GM21360 (cell line): ENCODE measurements around the gene NHLH1.
A peak's percentile ranks its signal among the peaks of the same experiment; 100 is the strongest.

Source experiments
- ATAC-seq: cut with Tn5 transposase; IDR thresholded peaks from one replicate; pipeline ENCODE4 v1.9.1; 2021; ENCODE audit warnings: mild to moderate bottlenecking, moderate library complexity; ENCODE audit not compliant: unreplicated experiment

NHLH1 gene

GRCh38 chr1:160366731-160367515 lies at the start of gene NHLH1:
TSS of gene NHLH1 (plus strand) at chr1:160367071. CDS start at chr1:160370732, 3,661 bp downstream.
- ATAC-seq: no peak

DNA sequence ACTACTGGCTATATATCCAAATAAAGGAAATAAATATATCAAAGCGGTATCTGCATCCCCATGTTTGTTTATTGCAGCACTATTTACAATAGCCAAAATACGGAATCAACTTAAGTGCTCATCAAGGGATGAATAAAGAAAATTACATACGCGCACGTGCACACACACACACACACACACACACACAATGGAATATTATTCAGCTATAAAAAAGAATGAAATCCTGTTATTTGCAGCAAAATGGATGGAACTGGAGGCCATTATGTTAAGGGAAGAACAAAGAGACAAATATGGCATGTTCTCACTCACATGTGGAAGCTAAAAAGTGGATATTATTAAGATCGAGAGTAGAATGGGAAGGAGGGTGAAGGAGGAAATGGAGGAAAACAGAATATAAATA lies 44.0 kb upstream of the NHLH1 start:
- no peak for ATAC-seq

GRCh38 chr1:160325252-160325651 lies 41.6 kb upstream of the NHLH1 start:
- no peak for ATAC-seq

- ATAC-seq: no peak
Observed at GRCh38 chr1:160326418-160326817, 40.5 kb upstream of the NHLH1 start.

- ATAC-seq: no peak
Observed at GRCh38 chr1:160328184-160328583, 38.7 kb upstream of the NHLH1 start.

- ATAC-seq: no peak
Observed at GRCh38 chr1:160330119-160330518, 36.8 kb upstream of the NHLH1 start.

DNA sequence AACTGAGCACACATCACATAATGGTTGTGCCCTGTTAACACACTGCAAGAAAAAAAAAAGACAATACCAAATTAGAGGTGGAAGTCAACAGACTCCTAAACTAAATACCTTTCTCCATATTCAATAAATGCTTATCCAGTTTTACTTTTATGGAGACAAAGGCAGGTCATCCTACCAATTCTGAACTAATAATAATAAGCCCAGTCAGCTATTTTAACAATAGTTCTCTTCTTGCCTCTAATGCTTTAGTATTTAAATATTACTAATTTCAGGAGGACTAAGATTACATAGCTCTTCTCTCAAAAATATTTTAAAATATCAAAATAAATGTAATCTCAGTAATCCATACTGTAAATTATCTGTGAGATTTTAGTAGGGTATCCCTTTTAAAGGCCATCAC lies 34.4 kb upstream of the NHLH1 start:
- no peak for ATAC-seq

GRCh38 chr1:160338580-160338979 lies 28.3 kb upstream of the NHLH1 start:
- ATAC-seq: no peak

DNA sequence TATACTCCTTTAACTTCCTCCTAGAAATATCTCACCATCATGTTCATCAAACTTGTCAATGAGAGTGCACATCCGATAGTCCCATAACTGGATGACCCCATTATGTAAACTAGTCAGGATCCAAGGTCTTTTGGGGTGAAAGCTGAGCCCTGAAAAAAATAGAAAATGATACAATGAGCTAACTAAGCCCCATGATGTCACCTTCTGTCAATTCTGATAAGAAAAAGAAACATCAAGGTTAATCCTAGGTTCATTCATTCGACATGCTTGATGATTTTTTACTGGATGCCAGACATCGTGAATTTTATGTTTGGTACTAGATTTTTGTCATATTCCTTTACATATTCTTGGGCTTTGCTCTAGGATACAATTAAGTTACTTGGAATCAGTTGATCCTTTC lies 26.7 kb upstream of the NHLH1 start:
- no peak for ATAC-seq

DNA sequence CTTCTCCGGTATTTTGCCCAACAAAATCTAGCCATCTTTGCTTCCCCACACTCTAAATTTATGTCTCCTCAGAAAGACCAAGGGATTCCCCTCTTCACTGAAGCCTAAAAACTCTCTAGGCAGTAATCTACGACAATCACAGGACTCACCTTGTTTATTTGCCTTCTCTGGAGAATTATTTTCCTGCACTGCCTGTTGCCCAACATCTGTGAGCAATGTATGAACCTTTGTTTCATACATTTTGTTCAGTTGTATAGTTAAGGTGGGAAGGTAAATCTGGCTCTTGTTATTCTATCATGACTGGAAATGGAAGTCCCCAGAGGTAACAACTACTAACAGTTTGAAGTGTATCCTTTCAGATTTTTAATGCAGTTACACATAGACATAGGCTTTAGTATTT lies 26.0 kb upstream of the NHLH1 start:
- no peak for ATAC-seq

- no peak for ATAC-seq
Observed at GRCh38 chr1:160342526-160342925, 24.3 kb upstream of the NHLH1 start.

- peak; percentile 87 for ATAC-seq
Observed at GRCh38 chr1:160342953-160343869, 23.7 kb upstream of the NHLH1 start, which contains the start of the genes COPA and NCSTN. TSS of gene COPA (minus strand) at chr1:160343250. CDS start at chr1:160343170, 80 bp downstream. TSS of gene NCSTN (plus strand) at chr1:160343383. CDS start at chr1:160343397, 14 bp downstream.

DNA sequence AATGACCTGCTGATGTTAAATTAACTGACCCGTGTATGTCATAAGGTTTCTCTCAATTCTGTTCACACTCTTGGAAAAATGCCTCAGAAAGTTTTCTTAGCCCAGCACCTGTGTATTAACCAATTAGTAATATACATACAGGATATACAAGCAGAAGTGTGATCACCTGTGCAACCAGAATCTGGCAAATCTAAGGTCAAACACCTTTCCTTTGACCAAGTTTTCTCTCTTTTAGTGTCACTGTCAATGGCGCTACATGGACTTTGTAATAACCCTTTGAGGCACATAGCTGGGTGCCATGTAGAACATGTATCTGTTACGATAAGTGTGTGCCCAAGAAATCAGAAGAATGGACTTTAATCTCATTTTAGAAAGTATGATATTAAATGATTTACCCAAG lies 22.6 kb upstream of the NHLH1 start:
- no peak for ATAC-seq

DNA sequence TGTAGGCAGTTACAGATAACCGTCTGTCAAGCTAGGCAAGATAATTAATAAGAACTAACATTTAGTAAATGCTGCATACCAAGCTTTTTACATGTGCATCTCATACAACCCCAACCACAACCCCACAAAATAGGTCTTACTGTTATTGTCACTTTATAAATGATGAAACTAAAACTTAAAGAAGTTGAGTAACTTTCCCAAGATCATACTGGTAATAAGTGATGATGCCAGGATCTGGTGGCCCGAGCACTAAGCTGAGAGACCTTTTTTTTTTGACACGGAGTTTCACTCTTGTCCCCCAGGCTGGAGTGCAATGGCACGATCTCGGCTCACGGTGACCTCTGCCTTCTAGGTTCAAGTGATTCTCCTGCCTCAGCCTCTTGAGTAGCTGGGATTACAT lies 21.9 kb upstream of the NHLH1 start:
- no peak for ATAC-seq

GRCh38 chr1:160346463-160346862 lies 20.4 kb upstream of the NHLH1 start:
- no peak for ATAC-seq

DNA sequence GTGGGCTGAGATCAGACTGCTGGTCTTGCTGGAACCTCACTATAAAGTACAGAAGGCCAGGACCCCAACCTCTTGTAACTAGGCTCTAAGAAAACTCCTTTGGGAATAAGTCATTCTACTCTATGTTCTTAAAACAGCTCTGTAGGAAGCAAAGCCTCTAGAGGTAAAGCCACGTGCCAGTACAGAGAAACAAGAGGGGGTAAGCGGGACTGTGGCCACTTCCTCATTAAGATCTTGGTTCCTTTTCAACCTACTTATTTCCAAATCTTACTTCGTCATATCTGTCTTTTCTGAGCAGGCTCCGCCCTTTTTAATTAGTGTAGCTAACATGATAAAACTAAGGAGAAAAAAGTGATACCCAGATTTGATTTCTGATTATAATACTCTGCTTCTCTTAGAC lies 19.9 kb upstream of the NHLH1 start:
- ATAC-seq: no peak

DNA sequence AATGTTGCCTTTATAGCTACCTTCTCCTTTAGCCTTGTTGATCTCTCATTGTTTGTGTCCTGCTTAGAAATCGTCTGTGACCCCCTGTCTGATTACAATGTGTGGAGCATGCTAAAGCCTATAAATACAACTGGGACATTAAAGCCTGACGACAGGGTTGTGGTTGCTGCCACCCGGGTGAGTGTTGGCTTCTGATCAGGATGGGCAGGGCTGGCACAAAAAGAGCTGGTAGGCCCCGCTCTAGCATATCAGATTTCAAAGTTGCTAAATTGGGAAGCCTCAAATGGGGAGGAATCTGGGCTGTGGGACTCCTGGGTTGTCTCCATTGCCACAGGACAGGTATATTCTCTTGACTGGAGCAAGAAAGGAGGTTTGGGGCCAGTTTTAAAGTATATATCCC lies 15.2 kb upstream of the NHLH1 start:
- no peak for ATAC-seq

DNA sequence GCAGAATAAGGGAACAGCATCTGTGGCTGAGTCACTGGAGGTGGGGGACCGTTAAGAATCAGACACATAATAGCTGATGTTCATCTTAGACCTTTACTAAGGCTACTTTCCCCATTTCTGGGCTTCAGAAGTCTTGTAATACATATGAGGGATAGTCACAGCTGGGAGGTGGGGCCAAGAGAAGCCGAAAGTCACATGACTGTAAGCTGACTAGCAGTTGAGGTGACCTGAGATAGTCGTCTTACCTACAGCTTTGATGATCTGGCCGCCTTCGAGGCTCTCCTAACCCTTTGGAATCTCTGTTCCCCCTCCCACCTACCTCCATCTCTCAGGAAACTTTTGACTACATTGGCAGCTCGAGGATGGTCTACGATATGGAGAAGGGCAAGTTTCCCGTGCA lies 14.3 kb upstream of the NHLH1 start:
- ATAC-seq: no peak

GRCh38 chr1:160353223-160353622 lies 13.6 kb upstream of the NHLH1 start:
- ATAC-seq: no peak

DNA sequence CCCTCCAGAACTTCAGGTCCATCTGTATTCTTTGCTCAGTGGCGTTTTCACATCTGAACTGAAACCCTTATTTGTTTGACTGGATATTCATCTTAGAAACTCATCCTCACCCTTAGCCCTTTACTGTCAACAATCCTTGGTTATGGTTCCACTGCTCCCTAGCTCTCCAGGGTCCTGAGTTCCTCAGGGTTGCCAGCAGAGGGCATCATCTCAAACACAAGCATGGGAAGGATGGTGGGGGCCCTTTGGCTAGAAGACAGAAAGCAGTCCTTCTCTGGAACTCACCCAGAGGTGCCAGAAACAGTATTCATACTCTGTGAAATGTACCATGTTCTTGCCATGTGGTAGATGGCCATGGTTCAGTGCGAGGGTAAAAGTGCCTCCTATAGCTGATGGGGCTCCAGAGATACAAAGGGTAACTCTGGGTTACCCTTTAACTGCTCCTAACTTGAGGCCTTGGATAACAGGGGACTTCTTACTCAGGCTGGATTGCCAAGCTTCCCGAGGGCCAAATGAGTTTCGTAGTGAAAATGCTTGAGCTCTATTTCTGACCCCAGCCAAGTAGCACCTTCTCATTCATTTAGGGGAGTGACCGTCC lies 12.4 kb upstream of the NHLH1 start:
- ATAC-seq: no peak

GRCh38 chr1:160357286-160358002 lies 9.4 kb upstream of the NHLH1 start:
- no peak for ATAC-seq
